Measurements from ENCODE around the gene EPC1.

Gene EPC1

GRCh38 chr10:32349968-32350738 lies 3.2 kb upstream of the EPC1 start:
- Histone ChIP-seq H3K4me2 (ENCODE audit: low read length) (peak overlapping the region; percentile 20; the same call in 1 of the 2 replicates), H3K9ac (ENCODE audit: low read length) (no peak overlapping the region), H3F3A (ENCODE audit: insufficient read depth, low read length) (0 out of 2 replicates have a peak, but pooled peaks cover 3% of the 10 kb centered on the region), H2AFZ (ENCODE audit: low read length) (no peak overlapping the region), H3K9me2 (ENCODE audit: low read depth, low read length) (no peaks in the 10 kb centered on the region), H3K9me3 (ENCODE audit: low read length) (no peaks in the 10 kb centered on the region), H3K4me3 (ENCODE audit: low read depth, low read length, poor library complexity, severe bottlenecking) (no peak overlapping the region), H3K4me1 (ENCODE audit: insufficient read depth, low read length, severe bottlenecking) (peaks cover 65% of the 10 kb centered on the region), H3K79me2 (ENCODE audit: insufficient read depth, low read length) (peaks cover 24% of the 10 kb centered on the region), H3K36me3 (ENCODE audit: insufficient read depth, low read length) (peaks cover 9% of the 10 kb centered on the region), H4K20me1 (ENCODE audit: insufficient read depth, low read length) (no peaks in the 10 kb centered on the region), H3K27ac (ENCODE audit: low read depth, low read length, poor library complexity, severe bottlenecking) (peak overlapping the region; percentile 41), H3K27me3 (ENCODE audit: insufficient read depth, low read length) (no peaks in the 10 kb centered on the region)
- TF ChIP-seq, protein P1, sequence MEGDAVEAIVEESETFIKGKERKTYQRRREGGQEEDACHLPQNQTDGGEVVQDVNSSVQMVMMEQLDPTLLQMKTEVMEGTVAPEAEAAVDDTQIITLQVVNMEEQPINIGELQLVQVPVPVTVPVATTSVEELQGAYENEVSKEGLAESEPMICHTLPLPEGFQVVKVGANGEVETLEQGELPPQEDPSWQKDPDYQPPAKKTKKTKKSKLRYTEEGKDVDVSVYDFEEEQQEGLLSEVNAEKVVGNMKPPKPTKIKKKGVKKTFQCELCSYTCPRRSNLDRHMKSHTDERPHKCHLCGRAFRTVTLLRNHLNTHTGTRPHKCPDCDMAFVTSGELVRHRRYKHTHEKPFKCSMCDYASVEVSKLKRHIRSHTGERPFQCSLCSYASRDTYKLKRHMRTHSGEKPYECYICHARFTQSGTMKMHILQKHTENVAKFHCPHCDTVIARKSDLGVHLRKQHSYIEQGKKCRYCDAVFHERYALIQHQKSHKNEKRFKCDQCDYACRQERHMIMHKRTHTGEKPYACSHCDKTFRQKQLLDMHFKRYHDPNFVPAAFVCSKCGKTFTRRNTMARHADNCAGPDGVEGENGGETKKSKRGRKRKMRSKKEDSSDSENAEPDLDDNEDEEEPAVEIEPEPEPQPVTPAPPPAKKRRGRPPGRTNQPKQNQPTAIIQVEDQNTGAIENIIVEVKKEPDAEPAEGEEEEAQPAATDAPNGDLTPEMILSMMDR (IDR thresholded peaks at IDR 0.05; ENCODE audit: low read length): no peak
- TF ChIP-seq EZH2 (IDR thresholded peaks at IDR 0.05; ENCODE audit: borderline replicate concordance, low read length): no peak

GRCh38 chr10:32349199-32349585 lies 2.2 kb upstream of the EPC1 start:
- H3K9me2 ChIP-seq (ENCODE audit: low read depth, low read length): no peaks in the 10 kb centered on the region
- H3K9ac ChIP-seq (ENCODE audit: low read length): no peak overlapping the region
- H3K36me3 ChIP-seq (ENCODE audit: insufficient read depth, low read length): peaks cover 14% of the 10 kb centered on the region
- H3K4me2 ChIP-seq (ENCODE audit: low read length): peak overlapping the region; percentile 74; the same call in 1 of the 2 replicates
- H3K27ac ChIP-seq (ENCODE audit: low read depth, low read length, poor library complexity, severe bottlenecking): peak overlapping the region; percentile 28
- H3K79me2 ChIP-seq (ENCODE audit: insufficient read depth, low read length): peaks cover 28% of the 10 kb centered on the region
- no peak overlapping the region for H3K4me3 ChIP-seq (ENCODE audit: low read depth, low read length, poor library complexity, severe bottlenecking)
- H3K27me3 ChIP-seq (ENCODE audit: insufficient read depth, low read length): no peaks in the 10 kb centered on the region
- H3F3A ChIP-seq (ENCODE audit: insufficient read depth, low read length): 0 out of 2 replicates have a peak, but pooled peaks cover 3% of the 10 kb centered on the region
- TF ChIP-seq, protein P1 (IDR thresholded peaks at IDR 0.05; ENCODE audit: low read length): no peak
- no peak for TF ChIP-seq EZH2 (IDR thresholded peaks at IDR 0.05; ENCODE audit: borderline replicate concordance, low read length)
- no peak overlapping the region for H2AFZ ChIP-seq (ENCODE audit: low read length)
- H4K20me1 ChIP-seq (ENCODE audit: insufficient read depth, low read length): no peaks in the 10 kb centered on the region
- H3K9me3 ChIP-seq (ENCODE audit: low read length): no peaks in the 10 kb centered on the region
- H3K4me1 ChIP-seq (ENCODE audit: insufficient read depth, low read length, severe bottlenecking): peaks cover 73% of the 10 kb centered on the region

DNA sequence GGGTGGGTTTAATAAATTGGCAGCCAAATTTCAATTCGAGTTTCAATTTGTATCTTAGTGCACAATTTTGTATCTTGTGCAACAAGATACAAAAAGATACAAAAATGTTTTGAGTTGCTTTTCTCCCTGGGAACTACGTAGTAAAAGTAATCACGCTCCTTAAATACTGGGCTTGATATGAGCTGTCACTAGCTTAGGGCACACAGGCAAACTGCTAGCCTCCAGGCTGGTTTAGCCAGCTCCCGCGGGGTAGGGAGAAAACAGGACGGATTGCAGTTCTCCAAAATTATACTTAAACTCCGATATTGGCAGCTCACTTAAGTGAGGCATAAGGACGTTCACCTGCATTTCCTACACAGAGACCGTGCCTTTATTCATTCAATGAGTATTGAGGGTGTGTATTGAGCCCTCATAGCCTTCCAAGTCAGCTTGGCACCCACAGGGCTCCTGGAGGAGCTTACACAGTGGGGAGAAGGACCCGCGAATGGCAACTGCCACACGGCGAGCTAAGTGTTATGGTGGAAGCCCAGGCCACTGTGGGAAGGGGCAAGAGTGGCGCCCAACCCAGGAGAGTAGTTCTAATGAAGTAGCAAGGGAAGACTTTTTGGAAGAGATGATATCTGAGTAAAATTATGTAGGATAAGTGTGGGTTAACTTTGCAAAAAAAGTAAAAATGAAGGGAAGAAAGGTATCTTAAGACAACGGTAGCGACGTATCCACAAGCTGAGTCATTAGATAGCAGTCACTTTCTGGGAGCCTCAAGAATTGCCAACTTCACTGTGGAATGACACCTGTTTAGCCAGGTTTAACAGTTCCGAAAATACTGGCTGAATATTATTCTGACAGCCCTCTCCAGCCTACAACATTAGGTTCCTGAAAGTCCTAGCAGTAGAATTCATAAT lies 1.6 kb upstream of the EPC1 start:
- H3K79me2 ChIP-seq (ENCODE audit: insufficient read depth, low read length): peaks cover 28% of the 10 kb centered on the region
- peaks cover 21% of the 10 kb centered on the region for H3K36me3 ChIP-seq (ENCODE audit: insufficient read depth, low read length)
- H3K27ac ChIP-seq (ENCODE audit: low read depth, low read length, poor library complexity, severe bottlenecking): peak overlapping the region; percentile 28
- no peaks in the 10 kb centered on the region for H4K20me1 ChIP-seq (ENCODE audit: insufficient read depth, low read length)
- no peak for TF ChIP-seq EZH2 (IDR thresholded peaks at IDR 0.05; ENCODE audit: borderline replicate concordance, low read length)
- TF ChIP-seq, protein P1 (IDR thresholded peaks at IDR 0.05; ENCODE audit: low read length): no peak
- no peaks in the 10 kb centered on the region for H3K9me3 ChIP-seq (ENCODE audit: low read length)
- peak overlapping the region; percentile 92 for H3K4me3 ChIP-seq (ENCODE audit: low read depth, low read length, poor library complexity, severe bottlenecking)
- 0 out of 2 replicates have a peak, but pooled peaks cover 3% of the 10 kb centered on the region for H3F3A ChIP-seq (ENCODE audit: insufficient read depth, low read length)
- no peaks in the 10 kb centered on the region for H3K9me2 ChIP-seq (ENCODE audit: low read depth, low read length)
- peaks cover 73% of the 10 kb centered on the region for H3K4me1 ChIP-seq (ENCODE audit: insufficient read depth, low read length, severe bottlenecking)
- H3K9ac ChIP-seq (ENCODE audit: low read length): peak overlapping the region; percentile 100
- H3K27me3 ChIP-seq (ENCODE audit: insufficient read depth, low read length): no peaks in the 10 kb centered on the region
- no peak overlapping the region for H2AFZ ChIP-seq (ENCODE audit: low read length)
- H3K4me2 ChIP-seq (ENCODE audit: low read length): peak overlapping the region; percentile 74
